GM10266 (cell line): Measurements from ENCODE around the gene TCEAL9.

ENCODE experiments used
- DNase-seq: peaks from one replicate; pipeline ENCODE4 v3.0.0; 2012; ENCODE audit errors: extremely low spot score
- CTCF ChIP-seq: IDR thresholded peaks from 2 replicates; pipeline ENCODE4 v1.5.1; 2012; ENCODE audit warnings: mild to moderate bottlenecking, low read depth; ENCODE audit not compliant: control insufficient read depth, insufficient read depth; ENCODE audit errors: missing control alignments

The TCEAL9 gene

GRCh38 chrX:103356130-103356798 lies at the start of gene TCEAL9:
TCEAL9 (plus strand) TSS chrX:103356506; CDS start chrX:103357685, 1,179 bp downstream.
- no peak for TF ChIP-seq CTCF
- DNase-seq: no peak

GRCh38 chrX:103309860-103310554 lies 46.3 kb upstream of the TCEAL9 start:
- DNase-seq: no peak
- no peak for TF ChIP-seq CTCF

- no peak for TF ChIP-seq CTCF
- DNase-seq: peak; percentile 69
Observed at GRCh38 chrX:103310555-103311398, 45.5 kb upstream of the TCEAL9 start, which contains the start of gene BEX2. BEX2 (minus strand) TSS chrX:103310990; CDS start chrX:103309976, 1,014 bp downstream.

GRCh38 chrX:103311399-103311780 lies 44.9 kb upstream of the TCEAL9 start:
- DNase-seq: no peak
- no peak for TF ChIP-seq CTCF

GRCh38 chrX:103329991-103330390 lies 26.3 kb upstream of the TCEAL9 start, which contains the start of gene TCEAL7:
TCEAL7 (plus strand) TSS chrX:103330239; CDS start chrX:103331404, 1,165 bp downstream.
- no peak for DNase-seq
- TF ChIP-seq CTCF: no peak

GRCh38 chrX:103330681-103331288 lies 25.5 kb upstream of the TCEAL9 start:
- no peak for TF ChIP-seq CTCF

More at GRCh38 chrX:103330681-103331288, 25.5 kb upstream of the TCEAL9 start:
- DNase-seq: no peak
